Kidney (tissue), 14 donors: ENCODE data around the gene CENPU. TPM values are rescaled to one million over a fixed set of nuclear protein-coding genes. Genes with fewer than 3 reads are reported as not detected.
A peak's percentile ranks its signal among the peaks of the same experiment; 100 is the strongest.

ENCODE experiments used
- DNase-seq, 5 donors: peaks; one replicate each; pipeline ENCODE4 v3.0.0-alpha.2; 2013 to 2020
- FAIRE-seq: peaks from 2 replicates; lab custom pipeline; 2012; peaks lifted over from hg19 to GRCh38; lab: Jason Lieb, UNC
- H3K27ac ChIP-seq, 2 donors: one replicate each; pipeline ENCODE4 v1.7.0; 2013; ENCODE audit warnings: low read depth in 2 of 2, low read length in 2 of 2, inconsistent platforms in 1 of 2
- H3K27me3 ChIP-seq: one replicate; pipeline ENCODE4 v1.7.1; 2013; ENCODE audit warnings: low read length, inconsistent platforms; ENCODE audit not compliant: control insufficient read depth, insufficient read depth
- H3K36me3 ChIP-seq, 3 donors: one replicate each; pipeline versions ENCODE4 v1.7.0 to v1.7.1; 2013; ENCODE audit warnings: low read length in 3 of 3, control low read depth in 1 of 3, inconsistent platforms in 1 of 3; ENCODE audit not compliant: insufficient read depth in 3 of 3, control insufficient read depth in 2 of 3
- H3K4me1 ChIP-seq, 3 donors: one replicate each; pipeline versions ENCODE4 v1.7.0 to v1.7.1; 2013; ENCODE audit warnings: low read length in 3 of 3, inconsistent platforms in 1 of 3, low read depth in 1 of 3; ENCODE audit not compliant: control insufficient read depth in 2 of 3, insufficient read depth in 2 of 3
- H3K4me3 ChIP-seq, 3 donors: one replicate each; pipeline versions ENCODE4 v1.7.0 to v1.8.1; 2013; ENCODE audit warnings: low read length in 3 of 3, control low read depth in 1 of 3, inconsistent platforms in 1 of 3
- H3K9ac ChIP-seq, 3 donors: one replicate each; pipeline versions ENCODE4 v1.7.0 to v1.7.1; 2013; ENCODE audit warnings: low read length in 3 of 3, control low read depth in 1 of 3, inconsistent platforms in 1 of 3
- H3K9me3 ChIP-seq, 3 donors: one replicate each; pipeline versions ENCODE4 v1.7.0 to v1.7.1; 2013; ENCODE audit warnings: low read length in 3 of 3, control low read depth in 1 of 3, inconsistent platforms in 1 of 3; ENCODE audit not compliant: control insufficient read depth in 2 of 3, insufficient read depth in 1 of 3
- intact Hi-C: fragments of 100-400 bp; cut with DNase I; formaldehyde crosslinking; loops from one replicate; pipeline ENCODE4 v1.11.1; 2022
- polyA plus RNA-seq: library from polyadenylated mRNA; stranded (reverse); fragments of 350-450 nt; fragmentation: Illumina TruSeq; extraction: RNeasy Lipid Tissue Mini Kit (QIAGEN cat#74804); gene quantifications from one replicate; pipeline ENCODE4 v1.2.3, GENCODE V29; 2014; ENCODE audit warnings: low read depth, low replicate concordance; ENCODE audit not compliant: insufficient read depth
- total RNA-seq: library from RNA; stranded (reverse); fragmentation: NEBNext Ultra II Directional; extraction: Animal tissue kit (Norgen Biotek cat#: 25700); gene quantifications from one replicate; pipeline ENCODE4 v1.2.1, GENCODE V29; 2021
- TF ChIP-seq, protein P1 (sequence below): IDR thresholded peaks from 3 replicates; pipeline ENCODE4 v1.5.1; 2012; ENCODE audit warnings: mild to moderate bottlenecking, moderate library complexity, borderline replicate concordance; ENCODE audit not compliant: insufficient read depth; ENCODE audit errors: extremely low read depth
- donor health status: control.
- donor health status: control.
- donor health status: control.
- donor health status: control.
- donor health status: control.
- donor health status: DM: yes; HTN: yes; CAD: no.
- donor health status: Normal renal cell carcinoma (clear cell type).

CENPU gene
- total and polyA plus RNA-seq, 2 donors from 2014 or later = 2.2 to 2.5 TPM

DNA sequence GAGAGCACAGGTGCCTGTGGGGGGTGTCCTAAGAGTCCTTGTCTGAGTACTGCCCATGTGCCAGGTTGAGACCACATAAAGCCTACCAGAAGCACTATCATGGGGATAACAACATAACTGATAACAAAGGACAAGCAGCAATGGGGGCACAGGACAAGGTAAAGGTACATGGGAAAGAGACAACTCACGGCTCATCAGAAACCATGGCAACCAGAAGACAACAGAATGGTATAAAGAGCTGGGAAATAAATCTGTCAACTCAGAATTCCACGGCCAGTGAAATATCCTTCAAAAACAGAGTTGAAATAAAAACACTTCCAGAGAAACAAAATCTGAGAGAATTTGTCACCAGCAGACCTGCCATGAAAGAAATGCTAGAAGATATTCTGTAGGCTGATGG is 20.0 kb downstream of the CENPU start:
- Histone ChIP-seq H3K9ac (no peak overlapping the region), H3K27ac (no peak overlapping the region), H3K9me3 (no peaks in the 10 kb centered on the region), H3K4me3 (no peak overlapping the region), H3K4me1 (no peaks in the 10 kb centered on the region), H3K36me3 (peaks cover 0 to 3% (median 0%) of the 10 kb centered on the region in 3 donors), H3K27me3 (no peaks in the 10 kb centered on the region)
- DNase-seq (peak in 1 of 5 donors; percentile 5), FAIRE-seq (no peak)
- intact Hi-C loops = no loop called here
- TF ChIP-seq, protein P1, sequence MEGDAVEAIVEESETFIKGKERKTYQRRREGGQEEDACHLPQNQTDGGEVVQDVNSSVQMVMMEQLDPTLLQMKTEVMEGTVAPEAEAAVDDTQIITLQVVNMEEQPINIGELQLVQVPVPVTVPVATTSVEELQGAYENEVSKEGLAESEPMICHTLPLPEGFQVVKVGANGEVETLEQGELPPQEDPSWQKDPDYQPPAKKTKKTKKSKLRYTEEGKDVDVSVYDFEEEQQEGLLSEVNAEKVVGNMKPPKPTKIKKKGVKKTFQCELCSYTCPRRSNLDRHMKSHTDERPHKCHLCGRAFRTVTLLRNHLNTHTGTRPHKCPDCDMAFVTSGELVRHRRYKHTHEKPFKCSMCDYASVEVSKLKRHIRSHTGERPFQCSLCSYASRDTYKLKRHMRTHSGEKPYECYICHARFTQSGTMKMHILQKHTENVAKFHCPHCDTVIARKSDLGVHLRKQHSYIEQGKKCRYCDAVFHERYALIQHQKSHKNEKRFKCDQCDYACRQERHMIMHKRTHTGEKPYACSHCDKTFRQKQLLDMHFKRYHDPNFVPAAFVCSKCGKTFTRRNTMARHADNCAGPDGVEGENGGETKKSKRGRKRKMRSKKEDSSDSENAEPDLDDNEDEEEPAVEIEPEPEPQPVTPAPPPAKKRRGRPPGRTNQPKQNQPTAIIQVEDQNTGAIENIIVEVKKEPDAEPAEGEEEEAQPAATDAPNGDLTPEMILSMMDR = no peak

- Histone ChIP-seq H3K27me3 (no peaks in the 10 kb centered on the region), H3K9me3 (no peaks in the 10 kb centered on the region), H3K4me3 (no peak overlapping the region), H3K36me3 (peaks cover 0 to 3% (median 0%) of the 10 kb centered on the region in 3 donors), H3K4me1 (no peaks in the 10 kb centered on the region), H3K27ac (no peak overlapping the region), H3K9ac (no peak overlapping the region)
- intact Hi-C loops = no loop called here
- no peak for FAIRE-seq
- TF ChIP-seq, protein P1 = no peak
- DNase-seq = no peak
Measured at GRCh38 chr4:184712322-184712721, 21.6 kb downstream of the CENPU start.

DNA sequence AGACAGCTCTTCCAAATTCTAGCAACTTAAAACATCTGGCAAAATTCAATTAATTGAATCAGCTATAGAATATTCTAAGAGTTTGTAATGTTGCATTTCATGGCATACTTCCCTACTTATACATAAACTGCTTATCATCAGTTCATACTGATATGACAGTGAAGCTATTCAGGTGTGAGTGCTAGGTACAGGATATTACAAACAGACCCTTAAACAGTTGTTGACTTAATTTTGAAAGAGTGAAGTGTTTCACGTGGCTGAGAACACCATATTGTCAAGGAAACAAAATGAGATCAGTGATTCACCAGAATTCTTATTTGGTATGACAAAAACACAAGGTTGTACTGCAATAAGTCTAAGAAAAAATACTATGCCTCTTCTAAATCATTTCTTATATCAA is 27.4 kb downstream of the CENPU start:
- Histone ChIP-seq H3K27me3 (no peaks in the 10 kb centered on the region), H3K4me3 (no peak overlapping the region), H3K27ac (no peak overlapping the region), H3K9me3 (no peaks in the 10 kb centered on the region), H3K9ac (no peak overlapping the region), H3K4me1 (no peaks in the 10 kb centered on the region), H3K36me3 (peaks cover 0 to 6% (median 0%) of the 10 kb centered on the region in 3 donors)
- DNase-seq (no peak), FAIRE-seq (no peak)
- intact Hi-C loops = no loop called here
- TF ChIP-seq, protein P1 = no peak

- Histone ChIP-seq H3K36me3 (peaks cover 0 to 6% (median 0%) of the 10 kb centered on the region in 3 donors), H3K27ac (no peak overlapping the region), H3K9me3 (no peaks in the 10 kb centered on the region), H3K4me1 (no peaks in the 10 kb centered on the region), H3K9ac (no peak overlapping the region), H3K4me3 (no peak overlapping the region), H3K27me3 (no peaks in the 10 kb centered on the region)
- no peak for FAIRE-seq
- intact Hi-C loops = no loop called here
- TF ChIP-seq, protein P1 = no peak
- no peak for DNase-seq
Measured at GRCh38 chr4:184705692-184706091, 28.2 kb downstream of the CENPU start.
